HepG2 (cell line): ENCODE data around the gene CIT. TPM values are rescaled to one million over a fixed set of nuclear protein-coding genes. Genes with fewer than 3 reads are reported as not detected.

Experiments used
- ATAC-seq: fragments of 200-7000 bp; cut with Tn5 transposase; 3 replicates; pipeline ENCODE4 v1.9.1; 2020; ENCODE audit warnings: mild to moderate bottlenecking, moderate library complexity
- BruUV-seq: library from RNA; stranded (reverse); fragments of 400-500 nt; replicated peaks from 2 replicates; lab custom pipeline; 2021; lab: Mats Ljungman, UMichigan
- CTCF ChIA-PET: fragments of 300-600 bp; formaldehyde crosslinking; extraction: SDS; loops from one replicate; lab custom pipeline; 2021; ENCODE audit warnings: low total read pairs, inconsistent platforms, low intra/inter-chr PET ratio; lab: Yijun Ruan, JAX
- POLR2A ChIA-PET: fragments of 350-600 bp; sonication (Branson Sonifier 250); formaldehyde crosslinking; loops from one replicate; lab custom pipeline; 2020; ENCODE audit warnings: antibody characterized with exemption, inconsistent platforms; lab: Yijun Ruan, JAX
- DNase-seq: peaks from one replicate; pipeline ENCODE4 v3.0.0-alpha.2; 2015; ENCODE audit warnings: low spot score
- FAIRE-seq: peaks from 3 replicates; lab custom pipeline; 2011; peaks lifted over from hg19 to GRCh38; lab: Jason Lieb, UNC
- H2AFZ ChIP-seq: one replicate; pipeline ENCODE4 v1.6.1; 2011; ENCODE audit warnings: low read length, inconsistent platforms
- H3K27ac ChIP-seq: fragments of 300-600 bp; 3 replicates; pipeline ENCODE4 v1.8.0; 2011; ENCODE audit warnings: mixed run types, mild to moderate bottlenecking, mixed read lengths, low read length, inconsistent platforms; ENCODE audit not compliant: insufficient read depth; ENCODE audit errors: extremely low read length
- H3K27me3 ChIP-seq, 2 experiments: fragments of 200-600 bp in 1 of 2; 2 replicates in 1 of 2; 3 replicates in 1 of 2; pipeline versions ENCODE4 v1.6.0 to v1.8.0; 2011; ENCODE audit warnings: low read length in 2 of 2, mild to moderate bottlenecking in 2 of 2, moderate library complexity in 2 of 2, inconsistent platforms in 1 of 2; ENCODE audit not compliant: insufficient read depth in 2 of 2, control insufficient read depth in 1 of 2
- H3K36me3 ChIP-seq, 2 experiments: fragments of 200-600 bp in 1 of 2; replicated peaks in 1 of 2; 2 replicates in 1 of 2; 3 replicates in 1 of 2; pipeline versions ENCODE4 v1.5.1 to v1.8.0; 2011; ENCODE audit warnings: low read length in 2 of 2, inconsistent platforms in 1 of 2; ENCODE audit not compliant: insufficient read depth in 2 of 2, control insufficient read depth in 1 of 2
- H3K4me1 ChIP-seq: 2 replicates; pipeline ENCODE4 v1.5.1; 2012; ENCODE audit warnings: low read length, inconsistent platforms; ENCODE audit not compliant: insufficient read depth
- H3K4me2 ChIP-seq: 2 replicates; pipeline ENCODE4 v1.6.0; 2011; ENCODE audit warnings: low read depth, low read length, inconsistent platforms
- H3K4me3 ChIP-seq, 3 experiments: fragments of 200-600 bp in 1 of 3; sonication (generic), shearing (Covaris generic) in 1 of 3; replicated peaks in 1 of 3; 2 replicates each; pipeline ENCODE4 v1.5.1; 2011 to 2016; ENCODE audit warnings: low read length in 3 of 3, inconsistent platforms in 2 of 3, low read depth in 2 of 3, mild to moderate bottlenecking in 2 of 3, control low read depth in 1 of 3, mixed read lengths in 1 of 3; ENCODE audit not compliant: insufficient read depth in 1 of 3
- H3K79me2 ChIP-seq: one replicate; pipeline ENCODE4 v1.6.1; 2011; ENCODE audit warnings: low read length, inconsistent platforms; ENCODE audit not compliant: insufficient read depth
- H3K9ac ChIP-seq: 2 replicates; pipeline ENCODE4 v1.6.0; 2011; ENCODE audit warnings: mild to moderate bottlenecking, low read depth, low read length, inconsistent platforms; ENCODE audit not compliant: insufficient read depth
- H3K9me3 ChIP-seq: 2 replicates; pipeline ENCODE4 v1.5.1; 2012; ENCODE audit warnings: mild to moderate bottlenecking, low read length
- H4K20me1 ChIP-seq: 2 replicates; pipeline ENCODE4 v1.6.0; 2011; ENCODE audit warnings: inconsistent platforms, mild to moderate bottlenecking, low read length, moderate library complexity; ENCODE audit not compliant: insufficient read depth
- AGO1 ChIP-seq: fragments of 200-400 bp; formaldehyde crosslinking; IDR thresholded peaks from 2 replicates; pipeline ENCODE4 v1.6.1; 2017; ENCODE audit warnings: mild to moderate bottlenecking, low read depth, low read length, moderate library complexity; ENCODE audit not compliant: poor library complexity, severe bottlenecking
- IRF2 ChIP-seq: IDR thresholded peaks from 2 replicates; pipeline ENCODE4 v1.6.1; 2018; ENCODE audit warnings: missing genetic modification reagents, missing compliant biosample characterization
- JARID2 ChIP-seq: sonication (generic); formaldehyde crosslinking; IDR thresholded peaks from 2 replicates; pipeline ENCODE4 v1.8.1; 2023; ENCODE audit warnings: missing genetic modification reagents, inconsistent platforms; ENCODE audit not compliant: insufficient replicate concordance
- MEIS1 ChIP-seq: sonication (generic); formaldehyde crosslinking; IDR thresholded peaks from 2 replicates; pipeline ENCODE4 v1.9.0; 2021; ENCODE audit warnings: mild to moderate bottlenecking, missing genetic modification reagents, moderate library complexity, borderline replicate concordance
- SETDB1 ChIP-seq: sonication (generic); formaldehyde crosslinking; IDR thresholded peaks from 2 replicates; pipeline ENCODE4 v1.5.1; 2020; ENCODE audit warnings: missing genetic modification reagents, mild to moderate bottlenecking, borderline replicate concordance
- SRSF9 ChIP-seq: fragments of 200-400 bp; formaldehyde crosslinking; IDR thresholded peaks from 2 replicates; pipeline ENCODE4 v1.6.1; 2018; ENCODE audit warnings: borderline replicate concordance, mild to moderate bottlenecking, low read depth, low read length; ENCODE audit not compliant: insufficient read depth, poor library complexity, severe bottlenecking
- TOE1 ChIP-seq: sonication (generic); formaldehyde crosslinking; IDR thresholded peaks from 2 replicates; pipeline ENCODE4 v1.4.0; 2020; ENCODE audit warnings: mild to moderate bottlenecking, missing genetic modification reagents
- ZFP36L1 ChIP-seq: sonication (generic); formaldehyde crosslinking; IDR thresholded peaks from 2 replicates; pipeline ENCODE4 v1.8.0; 2022; ENCODE audit warnings: mild to moderate bottlenecking, missing genetic modification reagents, moderate library complexity
- ZNF207 ChIP-seq: fragments of 450-650 bp; IDR thresholded peaks from 2 replicates; pipeline ENCODE4 v1.6.1; 2016; ENCODE audit warnings: antibody characterized with exemption, borderline replicate concordance
- ZNF430 ChIP-seq: sonication (generic); formaldehyde crosslinking; IDR thresholded peaks from 2 replicates; pipeline ENCODE4 v1.9.0; 2021; ENCODE audit warnings: mild to moderate bottlenecking, missing genetic modification reagents
- ZNF589 ChIP-seq: sonication (generic); formaldehyde crosslinking; conservative IDR thresholded peaks from 2 replicates; pipeline ENCODE4 v1.8.0; 2022; ENCODE audit warnings: mild to moderate bottlenecking, moderate library complexity, missing genetic modification reagents
- ZNF616 ChIP-seq: sonication (generic); formaldehyde crosslinking; IDR thresholded peaks from 2 replicates; pipeline ENCODE4 v1.5.0; 2020; ENCODE audit warnings: low read depth, mild to moderate bottlenecking, missing genetic modification reagents
- ZNF644 ChIP-seq: IDR thresholded peaks from 2 replicates; pipeline ENCODE4 v1.6.1; 2016; ENCODE audit warnings: low read depth
- ZNF674 ChIP-seq: sonication (generic); formaldehyde crosslinking; IDR thresholded peaks from 2 replicates; pipeline ENCODE4 v1.5.0; 2020; ENCODE audit warnings: low read depth, mild to moderate bottlenecking, missing genetic modification reagents
- ZSCAN21 ChIP-seq: sonication (generic); formaldehyde crosslinking; IDR thresholded peaks from 2 replicates; pipeline ENCODE4 v1.8.0; 2022; ENCODE audit warnings: mild to moderate bottlenecking, missing genetic modification reagents, moderate library complexity, borderline replicate concordance
- ZSCAN31 ChIP-seq: sonication (generic); formaldehyde crosslinking; IDR thresholded peaks from 2 replicates; pipeline ENCODE4 v1.5.0; 2020; ENCODE audit warnings: low read depth, mild to moderate bottlenecking, missing genetic modification reagents
- WGBS: methylation state at CpG from one replicate; pipeline ENCODE4 v1.1.6; 2017; ENCODE audit warnings: low lambda C conversion rate; 5-methylcytosine and 5-hydroxymethylcytosine counted together
- in situ Hi-C: cut with HindIII; loops from 2 replicates; pipeline ENCODE4 v1.10.0; 2017; ENCODE audit warnings: low pct_unique_long_range_greater_than_20kb; ENCODE audit not compliant: extremely low pct_ligation_motif_present
- intact Hi-C: fragments of 100-400 bp; cut with micrococcal nuclease; formaldehyde crosslinking; loops from one replicate; pipeline ENCODE4 v1.10.0; 2022; ENCODE audit not compliant: unreplicated experiment
- polyA plus RNA-seq, 8 experiments: library from polyadenylated mRNA; depleted of rRNA in 3 of 8; stranded (reverse) in 7 of 8; unstranded in 1 of 8; fragments of >200 nt; fragmentation: Illumina TruSeq in 4 of 8; extraction: Trizol in 4 of 8; gene quantifications; 2 replicates each; pipeline versions ENCODE4 v1.2.1 to v1.2.3, GENCODE V29; 2011 to 2016; ENCODE audit warnings: low read depth in 4 of 8, missing spikeins in 1 of 8, mixed read lengths in 1 of 8; ENCODE audit not compliant: insufficient read depth in 1 of 8
- total RNA-seq, 5 experiments: library from RNA; depleted of rRNA; stranded (reverse); fragments of >200 nt; fragmentation: Illumina TruSeq; extraction: Trizol; gene quantifications; 2 replicates each; pipeline ENCODE4 v1.2.3, GENCODE V29; 2016; ENCODE audit warnings: low read depth in 1 of 5
- TF ChIP-seq, protein P1 (sequence below): sonication (generic); formaldehyde crosslinking; conservative IDR thresholded peaks from 2 replicates; pipeline ENCODE4 v1.8.1; 2023; ENCODE audit warnings: missing genetic modification reagents
- TF ChIP-seq, protein P2 (sequence below): sonication (generic); formaldehyde crosslinking; IDR thresholded peaks from 2 replicates; pipeline ENCODE4 v1.4.0; 2020; ENCODE audit warnings: mild to moderate bottlenecking, low read depth, missing genetic modification reagents
- TF ChIP-seq, protein P3 (sequence below): sonication (generic); formaldehyde crosslinking; IDR thresholded peaks from 2 replicates; pipeline ENCODE4 v1.8.1; 2023; ENCODE audit warnings: missing genetic modification reagents, inconsistent platforms, borderline replicate concordance
- TF ChIP-seq, protein P4 (sequence below): IDR thresholded peaks from 2 replicates; pipeline ENCODE4 v1.6.1; 2016

Gene CIT
- total and polyA plus RNA-seq, 2 of the 13 experiments (the other 11 are each of a cell fraction or from before 2014, with no cell fraction given): 7.7 to 11.7 TPM

GRCh38 chr12:119700078-119700477 is 177.0 kb downstream of the CIT start (continued):
- TF ChIP-seq, protein P1, sequence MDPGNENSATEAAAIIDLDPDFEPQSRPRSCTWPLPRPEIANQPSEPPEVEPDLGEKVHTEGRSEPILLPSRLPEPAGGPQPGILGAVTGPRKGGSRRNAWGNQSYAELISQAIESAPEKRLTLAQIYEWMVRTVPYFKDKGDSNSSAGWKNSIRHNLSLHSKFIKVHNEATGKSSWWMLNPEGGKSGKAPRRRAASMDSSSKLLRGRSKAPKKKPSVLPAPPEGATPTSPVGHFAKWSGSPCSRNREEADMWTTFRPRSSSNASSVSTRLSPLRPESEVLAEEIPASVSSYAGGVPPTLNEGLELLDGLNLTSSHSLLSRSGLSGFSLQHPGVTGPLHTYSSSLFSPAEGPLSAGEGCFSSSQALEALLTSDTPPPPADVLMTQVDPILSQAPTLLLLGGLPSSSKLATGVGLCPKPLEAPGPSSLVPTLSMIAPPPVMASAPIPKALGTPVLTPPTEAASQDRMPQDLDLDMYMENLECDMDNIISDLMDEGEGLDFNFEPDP: no peak

DNA sequence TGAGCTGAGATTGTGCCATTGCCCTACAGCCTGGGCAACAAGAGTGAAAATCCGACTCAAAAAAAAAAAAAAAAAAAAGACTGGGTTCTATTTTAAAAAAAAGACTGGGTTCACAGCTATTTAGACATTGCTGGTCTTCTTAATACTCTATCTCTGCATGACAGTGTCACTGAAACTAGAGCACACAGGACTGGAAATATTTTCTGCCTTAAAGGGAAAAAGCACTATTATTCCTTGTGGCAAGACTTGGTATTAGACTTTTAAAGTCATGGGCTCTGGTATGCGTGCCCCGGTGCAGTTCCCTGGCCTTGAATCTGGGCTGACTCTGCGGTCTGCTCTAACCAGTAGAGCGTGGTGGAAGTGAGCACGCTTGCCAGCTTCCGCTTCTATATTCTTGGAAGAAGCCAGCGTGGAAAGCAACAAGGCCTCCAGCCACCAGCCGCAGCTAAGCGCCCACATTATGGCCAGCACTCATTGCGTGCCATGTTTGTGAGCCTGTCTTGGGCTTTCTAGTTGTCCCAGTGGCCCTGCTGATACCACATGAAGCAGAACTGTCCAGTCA is 177.8 kb downstream of the CIT start:
- no peaks in the 10 kb centered on the region for H4K20me1 ChIP-seq
- no peaks in the 10 kb centered on the region for H3K9me3 ChIP-seq
- in situ Hi-C loops: no loop called here
- ATAC-seq (no peak), DNase-seq (no peak), FAIRE-seq (no peak)
- no peak overlapping the region for H3K4me3 ChIP-seq
- no peaks in the 10 kb centered on the region for H3K79me2 ChIP-seq
- H3K27ac ChIP-seq: no peak overlapping the region
- H3K27me3 ChIP-seq: no peaks in the 10 kb centered on the region
- H3K4me2 ChIP-seq: no peak overlapping the region
- no peak overlapping the region for H2AFZ ChIP-seq
- intact Hi-C loops: loop anchor here (10.0 kb wide), 1 partner anchor 86 kb away; no protein-coding TSS in a partner anchor
- WGBS: 97% methylated on average over 10 of the region's 11 CpGs
- H3K4me1 ChIP-seq: no peaks in the 10 kb centered on the region
- CTCF ChIA-PET: no interaction called here
- POLR2A ChIA-PET: no interaction called here
- no TSS peak for BruUV-seq
- peaks cover 4 to 21% of the 10 kb centered on the region in 2 experiments for H3K36me3 ChIP-seq
- no peak overlapping the region for H3K9ac ChIP-seq
- TF ChIP-seq, protein P2, sequence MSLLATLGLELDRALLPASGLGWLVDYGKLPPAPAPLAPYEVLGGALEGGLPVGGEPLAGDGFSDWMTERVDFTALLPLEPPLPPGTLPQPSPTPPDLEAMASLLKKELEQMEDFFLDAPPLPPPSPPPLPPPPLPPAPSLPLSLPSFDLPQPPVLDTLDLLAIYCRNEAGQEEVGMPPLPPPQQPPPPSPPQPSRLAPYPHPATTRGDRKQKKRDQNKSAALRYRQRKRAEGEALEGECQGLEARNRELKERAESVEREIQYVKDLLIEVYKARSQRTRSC (CRISPR knock-in tag): no peak
- TF ChIP-seq ZSCAN21 (CRISPR knock-in tag): no peak
- no peak for TF ChIP-seq AGO1
- TF ChIP-seq ZNF207: no peak
- TF ChIP-seq ZSCAN31 (CRISPR knock-in tag): no peak
- no peak for TF ChIP-seq JARID2 (CRISPR knock-in tag)
- TF ChIP-seq, protein P3, sequence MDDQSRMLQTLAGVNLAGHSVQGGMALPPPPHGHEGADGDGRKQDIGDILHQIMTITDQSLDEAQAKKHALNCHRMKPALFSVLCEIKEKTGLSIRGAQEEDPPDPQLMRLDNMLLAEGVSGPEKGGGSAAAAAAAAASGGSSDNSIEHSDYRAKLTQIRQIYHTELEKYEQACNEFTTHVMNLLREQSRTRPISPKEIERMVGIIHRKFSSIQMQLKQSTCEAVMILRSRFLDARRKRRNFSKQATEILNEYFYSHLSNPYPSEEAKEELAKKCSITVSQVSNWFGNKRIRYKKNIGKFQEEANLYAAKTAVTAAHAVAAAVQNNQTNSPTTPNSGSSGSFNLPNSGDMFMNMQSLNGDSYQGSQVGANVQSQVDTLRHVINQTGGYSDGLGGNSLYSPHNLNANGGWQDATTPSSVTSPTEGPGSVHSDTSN (CRISPR knock-in tag): no peak
- no peak for TF ChIP-seq SRSF9
- TF ChIP-seq ZNF616 (CRISPR knock-in tag): no peak
- TF ChIP-seq ZNF674 (CRISPR knock-in tag): no peak
- TF ChIP-seq, protein P4, sequence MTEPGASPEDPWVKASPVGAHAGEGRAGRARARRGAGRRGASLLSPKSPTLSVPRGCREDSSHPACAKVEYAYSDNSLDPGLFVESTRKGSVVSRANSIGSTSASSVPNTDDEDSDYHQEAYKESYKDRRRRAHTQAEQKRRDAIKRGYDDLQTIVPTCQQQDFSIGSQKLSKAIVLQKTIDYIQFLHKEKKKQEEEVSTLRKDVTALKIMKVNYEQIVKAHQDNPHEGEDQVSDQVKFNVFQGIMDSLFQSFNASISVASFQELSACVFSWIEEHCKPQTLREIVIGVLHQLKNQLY: no peak
- TF ChIP-seq SETDB1 (CRISPR knock-in tag): no peak
- no peak for TF ChIP-seq MEIS1 (CRISPR knock-in tag)
- no peak for TF ChIP-seq ZNF589 (CRISPR knock-in tag)
- TF ChIP-seq IRF2 (CRISPR knock-in tag): no peak
- TF ChIP-seq ZFP36L1 (CRISPR knock-in tag): no peak
- no peak for TF ChIP-seq ZNF644 (CRISPR knock-in tag)
- no peak for TF ChIP-seq TOE1 (CRISPR knock-in tag)
- no peak for TF ChIP-seq ZNF430 (CRISPR knock-in tag)
